ENCODE measurements around the gene WBP4. TPM values are rescaled to one million over a fixed set of nuclear protein-coding genes. Genes with fewer than 3 reads are reported as not detected.
A peak's percentile ranks its signal among the peaks of the same experiment; 100 is the strongest.

Gene WBP4
- total and polyA plus RNA-seq, 2 of the 13 experiments (the other 11 are each of a cell fraction or from before 2014, with no cell fraction given), result 6.7 to 11.7 TPM

DNA sequence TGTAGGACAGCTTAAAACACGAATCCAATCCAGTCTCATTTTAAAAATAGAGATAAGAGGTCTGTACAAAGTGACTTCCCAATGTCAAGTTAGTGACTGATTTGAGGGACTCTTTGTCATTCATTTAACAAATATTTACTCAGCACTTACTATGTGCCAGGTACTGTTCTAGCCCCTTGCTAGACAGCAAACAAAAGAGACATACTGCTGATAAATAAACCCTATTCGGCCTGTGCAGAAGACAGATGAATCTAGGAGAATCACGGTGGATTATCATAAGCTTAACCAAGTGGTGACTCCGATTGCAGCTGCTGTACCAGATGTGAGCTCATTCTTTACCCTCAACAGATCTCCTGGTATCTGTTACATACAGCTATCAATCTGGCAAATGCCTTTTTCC, 35.8 kb upstream of the WBP4 start (continued):
- peak in 1 of 2 experiments; percentile 48; a peak in 2 of 4 replicates for TF ChIP-seq EP300 (IDR thresholded peaks at IDR 0.05; ENCODE audit: low read depth in 2 of 2, low read length in 2 of 2)
- TF ChIP-seq EP300 (CRISPR knock-in tag; IDR thresholded peaks at IDR 0.05; ENCODE audit: borderline replicate concordance), result no peak
- peak; percentile 98 for TF ChIP-seq ZNF3 (CRISPR knock-in tag; IDR thresholded peaks at IDR 0.05)
- no peak for TF ChIP-seq PAF1 (CRISPR knock-in tag; IDR thresholded peaks at IDR 0.05)
- peak; percentile 86 for TF ChIP-seq BCL6 (CRISPR knock-in tag; IDR thresholded peaks at IDR 0.05)
- TF ChIP-seq, protein P1, sequence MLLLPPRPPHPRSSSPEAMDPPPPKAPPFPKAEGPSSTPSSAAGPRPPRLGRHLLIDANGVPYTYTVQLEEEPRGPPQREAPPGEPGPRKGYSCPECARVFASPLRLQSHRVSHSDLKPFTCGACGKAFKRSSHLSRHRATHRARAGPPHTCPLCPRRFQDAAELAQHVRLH (CRISPR knock-in tag; IDR thresholded peaks at IDR 0.05; ENCODE audit: borderline replicate concordance, low read depth), result peak; percentile 48; the same call in 1 of the 2 replicates
- TF ChIP-seq, protein P2, sequence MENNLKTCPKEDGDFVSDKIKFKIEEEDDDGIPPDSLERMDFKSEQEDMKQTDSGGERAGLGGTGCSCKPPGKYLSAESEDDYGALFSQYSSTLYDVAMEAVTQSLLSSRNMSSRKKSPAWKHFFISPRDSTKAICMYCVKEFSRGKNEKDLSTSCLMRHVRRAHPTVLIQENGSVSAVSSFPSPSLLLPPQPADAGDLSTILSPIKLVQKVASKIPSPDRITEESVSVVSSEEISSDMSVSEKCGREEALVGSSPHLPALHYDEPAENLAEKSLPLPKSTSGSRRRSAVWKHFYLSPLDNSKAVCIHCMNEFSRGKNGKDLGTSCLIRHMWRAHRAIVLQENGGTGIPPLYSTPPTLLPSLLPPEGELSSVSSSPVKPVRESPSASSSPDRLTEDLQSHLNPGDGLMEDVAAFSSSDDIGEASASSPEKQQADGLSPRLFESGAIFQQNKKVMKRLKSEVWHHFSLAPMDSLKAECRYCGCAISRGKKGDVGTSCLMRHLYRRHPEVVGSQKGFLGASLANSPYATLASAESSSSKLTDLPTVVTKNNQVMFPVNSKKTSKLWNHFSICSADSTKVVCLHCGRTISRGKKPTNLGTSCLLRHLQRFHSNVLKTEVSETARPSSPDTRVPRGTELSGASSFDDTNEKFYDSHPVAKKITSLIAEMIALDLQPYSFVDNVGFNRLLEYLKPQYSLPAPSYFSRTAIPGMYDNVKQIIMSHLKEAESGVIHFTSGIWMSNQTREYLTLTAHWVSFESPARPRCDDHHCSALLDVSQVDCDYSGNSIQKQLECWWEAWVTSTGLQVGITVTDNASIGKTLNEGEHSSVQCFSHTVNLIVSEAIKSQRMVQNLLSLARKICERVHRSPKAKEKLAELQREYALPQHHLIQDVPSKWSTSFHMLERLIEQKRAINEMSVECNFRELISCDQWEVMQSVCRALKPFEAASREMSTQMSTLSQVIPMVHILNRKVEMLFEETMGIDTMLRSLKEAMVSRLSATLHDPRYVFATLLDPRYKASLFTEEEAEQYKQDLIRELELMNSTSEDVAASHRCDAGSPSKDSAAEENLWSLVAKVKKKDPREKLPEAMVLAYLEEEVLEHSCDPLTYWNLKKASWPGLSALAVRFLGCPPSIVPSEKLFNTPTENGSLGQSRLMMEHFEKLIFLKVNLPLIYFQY (CRISPR knock-in tag; IDR thresholded peaks at IDR 0.05; ENCODE audit: borderline replicate concordance), result no peak
- peak; percentile 81 for TF ChIP-seq FOXA3 (CRISPR knock-in tag; IDR thresholded peaks at IDR 0.05)
- peak; percentile 44; the same call in 1 of the 2 replicates for TF ChIP-seq MED1 (CRISPR knock-in tag; IDR thresholded peaks at IDR 0.05)
- TF ChIP-seq ZNF430 (CRISPR knock-in tag; IDR thresholded peaks at IDR 0.05), result no peak
- no peak for TF ChIP-seq ZNF724P (CRISPR knock-in tag; IDR thresholded peaks at IDR 0.05; ENCODE audit: borderline replicate concordance)
- TF ChIP-seq MEIS2 (CRISPR knock-in tag; IDR thresholded peaks at IDR 0.05), result peak; percentile 34; the same call in 1 of the 2 replicates
- TF ChIP-seq, protein P3, sequence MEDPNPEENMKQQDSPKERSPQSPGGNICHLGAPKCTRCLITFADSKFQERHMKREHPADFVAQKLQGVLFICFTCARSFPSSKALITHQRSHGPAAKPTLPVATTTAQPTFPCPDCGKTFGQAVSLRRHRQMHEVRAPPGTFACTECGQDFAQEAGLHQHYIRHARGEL (CRISPR knock-in tag; IDR thresholded peaks at IDR 0.05), result no peak
- no peak for TF ChIP-seq ZNF660 (CRISPR knock-in tag; IDR thresholded peaks at IDR 0.05; ENCODE audit: borderline replicate concordance, low read depth)
- no peak for TF ChIP-seq ZNF879 (CRISPR knock-in tag; IDR thresholded peaks at IDR 0.05)
- TF ChIP-seq ZFX (CRISPR knock-in tag; IDR thresholded peaks at IDR 0.05; ENCODE audit: low read depth), result no peak
- TF ChIP-seq ZSCAN25 (CRISPR knock-in tag; IDR thresholded peaks at IDR 0.05), result no peak
- TF ChIP-seq, protein P4, sequence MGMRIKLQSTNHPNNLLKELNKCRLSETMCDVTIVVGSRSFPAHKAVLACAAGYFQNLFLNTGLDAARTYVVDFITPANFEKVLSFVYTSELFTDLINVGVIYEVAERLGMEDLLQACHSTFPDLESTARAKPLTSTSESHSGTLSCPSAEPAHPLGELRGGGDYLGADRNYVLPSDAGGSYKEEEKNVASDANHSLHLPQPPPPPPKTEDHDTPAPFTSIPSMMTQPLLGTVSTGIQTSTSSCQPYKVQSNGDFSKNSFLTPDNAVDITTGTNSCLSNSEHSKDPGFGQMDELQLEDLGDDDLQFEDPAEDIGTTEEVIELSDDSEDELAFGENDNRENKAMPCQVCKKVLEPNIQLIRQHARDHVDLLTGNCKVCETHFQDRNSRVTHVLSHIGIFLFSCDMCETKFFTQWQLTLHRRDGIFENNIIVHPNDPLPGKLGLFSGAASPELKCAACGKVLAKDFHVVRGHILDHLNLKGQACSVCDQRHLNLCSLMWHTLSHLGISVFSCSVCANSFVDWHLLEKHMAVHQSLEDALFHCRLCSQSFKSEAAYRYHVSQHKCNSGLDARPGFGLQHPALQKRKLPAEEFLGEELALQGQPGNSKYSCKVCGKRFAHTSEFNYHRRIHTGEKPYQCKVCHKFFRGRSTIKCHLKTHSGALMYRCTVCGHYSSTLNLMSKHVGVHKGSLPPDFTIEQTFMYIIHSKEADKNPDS (CRISPR knock-in tag; IDR thresholded peaks at IDR 0.05), result no peak
- TF ChIP-seq NCOA2 (CRISPR knock-in tag; IDR thresholded peaks at IDR 0.05), result peak; percentile 58; the same call in 1 of the 2 replicates
- TF ChIP-seq, protein P5, sequence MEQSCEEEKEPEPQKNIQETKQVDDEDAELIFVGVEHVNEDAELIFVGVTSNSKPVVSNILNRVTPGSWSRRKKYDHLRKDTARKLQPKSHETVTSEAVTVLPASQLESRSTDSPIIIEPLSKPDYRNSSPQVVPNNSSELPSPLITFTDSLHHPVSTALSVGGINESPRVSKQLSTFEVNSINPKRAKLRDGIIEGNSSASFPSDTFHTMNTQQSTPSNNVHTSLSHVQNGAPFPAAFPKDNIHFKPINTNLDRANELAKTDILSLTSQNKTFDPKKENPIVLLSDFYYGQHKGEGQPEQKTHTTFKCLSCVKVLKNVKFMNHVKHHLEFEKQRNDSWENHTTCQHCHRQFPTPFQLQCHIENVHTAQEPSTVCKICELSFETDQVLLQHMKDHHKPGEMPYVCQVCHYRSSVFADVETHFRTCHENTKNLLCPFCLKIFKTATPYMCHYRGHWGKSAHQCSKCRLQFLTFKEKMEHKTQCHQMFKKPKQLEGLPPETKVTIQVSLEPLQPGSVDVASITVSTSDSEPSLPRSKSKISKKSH (CRISPR knock-in tag; IDR thresholded peaks at IDR 0.05; ENCODE audit: borderline replicate concordance), result no peak
- TF ChIP-seq ADNP (CRISPR knock-in tag; IDR thresholded peaks at IDR 0.05), result no peak
- TF ChIP-seq, protein P6, sequence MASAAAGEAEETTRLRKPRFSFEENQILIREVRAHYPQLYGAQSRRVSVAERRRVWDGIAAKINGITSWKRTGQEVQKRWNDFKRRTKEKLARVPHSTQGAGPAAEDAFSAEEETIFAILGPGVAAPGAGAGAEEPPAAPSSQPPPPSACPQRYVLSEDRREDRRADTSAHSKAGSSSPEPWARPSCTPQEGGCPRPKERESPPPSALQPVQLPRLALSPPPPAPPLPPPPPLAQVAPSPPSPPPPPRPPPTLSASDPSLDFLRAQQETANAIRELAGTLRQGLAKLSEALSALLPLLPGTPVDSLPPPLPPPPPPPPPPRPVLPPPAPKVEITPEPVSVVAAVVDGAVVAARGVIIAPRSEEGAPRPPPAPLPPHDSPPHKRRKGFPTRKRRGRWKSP (CRISPR knock-in tag; IDR thresholded peaks at IDR 0.05), result no peak
- TF ChIP-seq ZNF557 (CRISPR knock-in tag; IDR thresholded peaks at IDR 0.05), result no peak

Data from HepG2 (cell line).